ENCODE results near the gene RXRB.

The RXRB gene

DNA sequence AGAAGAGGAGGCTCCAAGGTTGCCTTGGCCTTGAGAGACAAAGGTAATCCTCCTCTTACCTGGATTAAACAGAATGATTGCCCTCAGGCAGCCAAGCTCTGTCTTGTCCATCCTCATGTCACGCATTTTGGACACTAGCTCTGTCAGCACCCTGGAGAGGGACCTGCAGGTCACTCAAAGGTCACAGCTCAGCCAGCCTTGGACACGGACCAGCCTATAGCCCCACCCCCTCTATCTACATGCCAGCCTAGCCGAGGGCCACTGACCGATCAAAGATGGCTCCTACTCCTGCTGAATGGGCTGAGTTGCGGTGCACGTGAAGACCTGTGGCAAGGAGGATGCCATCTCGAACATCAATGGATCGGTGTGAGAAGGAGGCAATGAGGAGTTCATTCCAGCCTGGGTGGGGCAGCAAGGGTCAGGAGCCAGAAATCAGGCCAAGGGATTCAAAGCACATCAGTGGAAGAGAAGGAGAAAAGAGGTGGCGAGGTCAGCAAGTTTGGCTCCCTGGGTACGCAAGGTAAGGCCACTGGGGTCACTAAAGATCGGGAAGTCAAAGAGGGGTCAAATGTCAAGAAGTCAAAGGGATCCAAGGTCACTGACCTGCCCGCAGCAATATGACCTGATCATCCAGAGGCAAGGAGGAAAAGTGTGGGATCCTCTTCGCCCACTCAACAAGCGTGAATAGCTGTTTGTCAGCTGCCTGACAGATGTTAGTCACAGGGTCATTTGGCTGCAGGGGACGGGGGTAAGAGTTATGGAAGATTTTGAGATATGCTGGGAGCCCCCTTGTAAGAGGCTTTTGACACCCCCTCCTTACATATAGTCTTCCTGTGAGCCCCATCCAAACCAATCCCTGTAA, 4.9 kb downstream of the RXRB start:
- DNase-seq: no peak

DNA sequence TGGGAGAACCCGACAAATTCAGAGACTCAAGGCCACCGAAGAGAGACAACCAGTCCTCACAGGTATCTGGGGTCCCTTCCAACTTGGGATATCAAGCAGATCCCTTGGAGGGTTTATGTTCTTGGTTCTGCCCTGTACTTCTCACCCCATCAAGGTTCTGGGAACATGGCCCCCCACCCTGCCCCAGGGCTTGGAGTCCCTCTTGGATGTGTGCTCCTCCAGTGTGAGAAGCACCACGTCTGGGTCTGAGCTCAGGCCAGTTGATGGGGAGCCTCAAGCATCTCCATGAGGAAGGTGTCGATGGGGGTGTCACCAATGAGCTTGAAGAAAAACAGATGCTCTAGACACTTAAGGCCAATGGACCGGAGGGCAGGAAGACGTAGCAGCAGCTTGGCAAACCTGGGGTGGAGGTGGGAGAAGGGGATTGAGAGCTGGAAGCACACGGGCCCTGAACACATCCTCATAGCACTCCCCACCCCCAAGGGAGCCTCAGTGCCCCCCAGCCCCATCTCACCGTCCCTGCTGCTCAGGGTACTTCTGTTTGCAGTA, 6.0 kb downstream of the RXRB start:
- no peak for DNase-seq

DNA sequence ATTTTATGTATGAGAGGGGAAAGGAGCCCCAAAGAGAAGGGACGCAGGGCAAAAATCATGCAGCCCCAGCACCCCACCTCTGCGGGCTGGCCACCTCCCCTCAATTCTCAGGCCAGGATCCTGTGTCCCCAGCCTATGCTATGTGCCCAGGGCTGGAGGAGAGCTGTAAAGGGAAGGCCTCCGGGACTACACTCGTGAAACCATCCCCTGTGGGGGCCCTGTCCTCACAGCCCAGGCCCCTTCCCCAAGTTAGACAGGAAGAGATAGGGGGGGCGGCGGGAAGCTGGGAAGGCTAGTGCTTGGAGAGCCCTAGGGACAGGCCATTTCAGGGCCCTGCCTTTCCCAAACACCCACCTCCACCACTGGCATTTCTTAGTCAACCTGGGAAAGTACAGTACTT, 6.8 kb downstream of the RXRB start:
- DNase-seq: no peak

DNA sequence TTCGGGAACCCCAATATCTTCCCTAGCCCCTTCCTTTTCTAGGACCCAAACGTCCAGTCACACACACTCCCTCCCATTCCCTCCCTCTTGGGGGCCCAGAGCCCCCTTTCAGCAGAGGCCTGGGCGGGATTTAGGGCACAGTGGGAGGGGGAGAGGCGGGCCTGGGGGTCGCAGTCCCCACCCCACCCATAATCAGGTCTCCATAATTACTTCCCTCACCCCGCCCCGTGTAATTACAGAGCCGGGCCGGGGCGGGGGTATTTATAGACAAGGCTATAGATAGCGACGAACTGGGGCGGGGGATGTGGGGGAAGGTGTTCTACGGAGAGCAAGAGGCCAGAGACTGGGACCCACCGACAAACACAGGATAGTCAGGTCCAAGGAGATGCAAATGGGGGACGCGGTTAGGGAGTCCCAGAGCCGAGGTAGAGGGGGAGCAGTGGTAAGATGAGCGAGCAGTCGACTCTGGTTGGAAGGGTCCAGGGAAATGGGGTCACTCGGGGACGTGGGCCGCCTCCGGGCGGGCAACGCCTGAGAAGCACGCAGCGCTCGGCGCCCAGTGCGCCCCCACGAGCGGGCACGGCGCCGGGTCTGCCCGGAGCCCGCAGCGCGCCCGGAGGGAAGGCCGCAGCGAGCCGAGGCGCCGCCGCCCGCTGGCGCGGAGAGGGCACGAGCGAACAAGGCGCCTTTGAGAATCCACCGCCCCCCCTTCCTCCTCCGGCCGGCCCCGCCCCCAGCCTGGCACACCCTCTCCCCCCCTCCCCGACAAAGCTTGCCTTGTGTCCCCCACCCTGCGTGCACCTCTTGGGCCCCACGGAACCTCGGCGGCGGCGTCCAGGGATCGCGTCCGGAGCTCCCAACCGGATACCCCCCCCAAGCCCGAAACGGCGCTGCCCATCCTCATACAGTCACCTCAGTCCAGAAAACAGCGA, 7.5 kb downstream of the RXRB start:
- DNase-seq: no peak

DNA sequence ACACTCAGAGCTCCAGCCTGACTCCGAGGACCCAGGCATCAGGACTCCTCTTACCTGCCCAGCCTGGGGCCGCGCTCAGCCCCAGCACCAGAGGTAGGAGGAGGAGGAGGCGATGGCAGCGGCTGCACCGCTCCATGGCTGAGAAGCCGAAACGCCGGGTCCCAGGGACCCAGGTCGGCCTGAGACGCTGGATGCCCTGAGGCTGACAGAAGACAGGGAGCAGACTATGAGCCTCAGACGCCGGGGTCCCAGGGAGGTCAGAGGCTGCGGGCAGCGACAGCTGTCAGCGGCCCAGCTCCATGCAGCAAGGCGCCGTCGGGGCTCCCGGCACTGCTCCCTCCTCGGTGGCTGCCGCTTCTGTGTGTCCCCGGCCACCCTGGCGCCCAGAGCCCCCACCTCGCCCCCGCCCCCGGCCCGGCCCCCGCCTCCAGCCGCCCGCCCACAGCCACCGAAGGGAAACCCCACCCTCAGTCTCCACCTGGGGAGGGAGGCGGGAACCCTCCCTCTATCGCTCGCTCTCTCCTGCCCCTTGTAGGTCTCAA, 8.3 kb downstream of the RXRB start, which contains the start of gene COL11A2:
Gene COL11A2, minus strand, starts transcription at position 363 of the 542 bp plus-strand sequence. Its CDS starts 227 bp downstream, at position 136.
- no peak for DNase-seq

DNA sequence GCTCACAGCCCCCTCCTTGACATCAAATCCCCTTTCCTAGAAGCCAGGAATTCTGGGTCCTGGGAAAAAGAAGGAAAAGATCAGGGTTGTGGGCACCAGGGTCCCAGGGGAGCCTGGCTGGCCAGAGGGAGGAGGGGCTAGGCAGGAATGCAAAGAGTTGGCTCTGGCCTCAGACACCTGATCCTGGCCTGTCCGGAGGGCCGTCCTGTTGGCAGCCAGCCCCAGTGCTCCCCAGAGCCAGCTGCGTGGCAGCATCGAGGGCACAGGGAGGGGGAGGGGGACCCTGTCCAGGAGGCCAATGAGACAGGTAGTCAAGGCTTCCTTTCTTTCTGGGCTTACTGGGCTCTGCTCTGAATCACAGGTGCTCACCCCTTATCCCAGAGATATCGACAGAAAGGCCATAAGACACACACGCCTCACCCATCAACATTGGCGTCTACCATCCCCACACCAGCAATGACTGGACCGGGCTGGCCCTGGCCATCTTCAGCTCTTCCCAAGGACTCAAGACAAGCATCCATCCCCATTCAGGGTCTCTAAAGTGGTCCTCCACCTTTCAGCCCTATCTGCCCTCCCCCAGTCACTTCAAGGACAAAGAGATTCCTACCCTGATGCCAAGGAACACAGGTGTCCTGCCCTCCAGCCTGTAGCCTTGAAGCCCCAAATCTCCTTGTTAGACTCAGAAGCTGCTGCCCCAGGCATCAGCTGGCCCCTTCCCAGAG, 8.9 kb downstream of the RXRB start:
- DNase-seq: no peak

DNA sequence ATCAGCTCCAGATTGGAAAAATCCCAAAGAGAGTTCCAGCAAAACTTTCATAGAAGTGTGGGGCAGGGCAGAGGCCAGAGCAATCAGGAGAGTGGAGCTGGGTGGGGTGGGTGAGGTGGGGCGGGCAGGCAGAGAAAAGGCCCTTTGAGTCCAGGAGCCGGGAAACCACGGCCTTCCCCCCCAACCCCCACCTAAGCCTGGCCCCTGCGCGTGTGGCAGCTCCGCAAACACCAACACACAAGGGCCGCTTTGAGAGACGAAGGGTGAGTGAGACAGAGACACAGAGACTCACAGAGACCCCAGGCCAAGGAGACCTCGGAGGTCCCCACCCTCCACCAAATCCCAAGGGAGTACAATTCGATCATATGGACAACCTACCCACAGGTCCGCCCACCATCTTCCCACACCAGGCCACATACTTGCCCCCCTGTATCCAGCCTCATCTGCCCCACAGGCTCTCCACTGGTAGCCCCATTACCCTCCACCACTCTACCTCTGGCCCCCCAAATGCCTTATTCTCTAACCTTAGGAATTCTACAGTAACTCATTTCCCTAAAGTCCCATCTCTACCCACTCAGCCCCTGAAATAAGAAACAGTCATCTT, 9.9 kb downstream of the RXRB start:
- DNase-seq: no peak

DNA sequence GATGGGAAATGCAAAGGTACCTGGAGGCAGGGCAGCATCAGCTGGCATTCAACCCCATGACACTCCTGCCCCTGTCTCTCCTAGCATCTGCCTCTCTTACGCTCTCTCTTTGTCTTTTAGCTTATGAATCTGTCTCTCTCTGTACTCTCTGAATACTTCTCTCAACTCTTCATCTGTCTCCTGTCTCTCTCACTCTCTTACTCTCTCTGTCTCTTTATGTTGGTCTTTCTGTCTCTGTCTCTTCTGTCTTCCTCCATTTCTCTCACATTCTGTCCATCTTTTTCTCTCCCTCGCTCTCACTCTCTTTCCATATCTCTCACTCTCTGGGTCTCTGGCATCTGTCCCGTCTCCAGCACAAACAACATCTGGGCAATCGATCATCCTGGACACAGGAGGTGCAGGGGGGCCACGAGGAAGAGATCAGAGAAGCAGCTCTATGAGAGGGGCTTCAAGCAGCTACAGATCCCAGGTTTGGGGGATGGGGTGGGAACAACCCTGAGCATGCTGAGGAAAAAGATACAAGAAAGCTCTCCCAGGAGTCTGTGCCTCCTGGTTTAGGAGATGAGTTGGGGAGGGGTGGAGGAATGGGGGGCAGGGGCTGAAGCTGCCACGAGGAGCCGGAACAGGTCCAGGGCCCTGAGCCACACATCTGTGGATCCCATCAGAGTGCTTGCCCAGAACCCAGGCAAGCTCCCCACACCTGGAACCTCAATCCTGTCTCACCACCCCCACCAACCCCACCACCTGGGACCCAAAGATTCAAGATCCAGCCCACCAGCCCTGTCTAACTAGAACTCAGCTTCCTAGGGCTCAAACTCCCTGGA, 10.6 kb downstream of the RXRB start:
- no peak for DNase-seq

DNA sequence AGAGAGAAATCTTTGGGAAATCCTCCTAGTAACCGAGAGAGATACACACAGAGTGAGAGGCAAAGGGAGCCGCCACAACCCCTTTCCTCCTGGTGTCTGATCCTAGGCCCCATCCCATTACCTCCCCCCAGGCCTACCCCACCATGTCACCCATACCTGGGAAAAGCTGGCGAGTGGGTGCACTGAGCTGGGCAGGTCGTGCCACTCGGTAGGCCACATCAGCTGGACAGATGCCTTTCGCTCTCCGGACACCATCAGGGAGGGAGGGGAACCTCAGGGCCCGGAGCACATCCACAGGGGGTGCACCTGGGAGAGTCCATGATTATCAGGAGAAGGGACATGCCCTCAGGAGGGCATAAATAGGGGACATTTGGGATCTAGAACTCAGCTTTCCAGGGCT, 11.3 kb downstream of the RXRB start:
- DNase-seq: no peak

DNA sequence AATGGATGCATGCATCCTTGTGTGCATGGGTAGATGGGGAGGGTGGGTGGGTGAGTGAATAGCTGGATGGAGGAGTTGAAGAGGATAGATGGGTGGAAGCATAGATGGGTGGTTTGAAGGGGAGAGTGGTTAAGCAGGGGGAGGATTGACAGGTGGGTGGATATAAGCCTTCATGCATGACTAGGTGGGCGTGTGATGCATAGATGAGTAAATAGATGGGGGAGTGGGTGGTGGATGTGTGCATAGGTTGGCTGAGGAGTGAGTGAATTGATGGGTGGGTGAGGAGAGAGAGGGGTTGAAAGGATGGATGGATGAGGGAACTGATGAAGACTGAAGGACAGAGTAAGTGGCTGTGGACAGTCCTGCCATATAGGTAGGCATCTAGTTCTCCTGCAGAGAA, 12.7 kb downstream of the RXRB start:
- DNase-seq: no peak

DNA sequence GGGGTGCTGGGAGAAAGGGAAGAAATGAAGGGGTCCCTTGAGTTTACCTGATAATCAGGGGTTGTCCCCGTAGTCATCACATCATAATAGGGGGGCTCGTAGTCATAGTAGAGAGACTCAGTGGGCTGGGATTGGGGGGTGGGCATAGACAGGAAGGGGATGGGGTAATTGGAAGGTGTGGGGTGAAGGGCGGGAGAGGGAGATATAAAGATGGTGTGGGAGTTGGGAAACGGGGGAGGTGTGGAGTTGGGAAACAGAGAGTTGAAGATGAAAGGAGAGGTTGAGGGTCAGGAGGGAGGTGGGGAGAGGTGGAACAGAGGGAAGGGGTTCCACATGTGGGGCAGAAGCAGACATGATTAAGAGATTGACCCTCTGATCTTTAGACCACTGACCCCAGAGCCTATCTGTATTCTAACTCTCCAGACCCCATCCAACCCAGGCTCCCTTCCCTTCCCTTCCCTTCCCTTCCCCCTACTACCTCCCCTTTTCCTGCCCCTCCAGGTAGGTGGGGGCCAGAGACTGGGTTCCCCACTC, 14.7 kb downstream of the RXRB start:
- no peak for DNase-seq

DNA sequence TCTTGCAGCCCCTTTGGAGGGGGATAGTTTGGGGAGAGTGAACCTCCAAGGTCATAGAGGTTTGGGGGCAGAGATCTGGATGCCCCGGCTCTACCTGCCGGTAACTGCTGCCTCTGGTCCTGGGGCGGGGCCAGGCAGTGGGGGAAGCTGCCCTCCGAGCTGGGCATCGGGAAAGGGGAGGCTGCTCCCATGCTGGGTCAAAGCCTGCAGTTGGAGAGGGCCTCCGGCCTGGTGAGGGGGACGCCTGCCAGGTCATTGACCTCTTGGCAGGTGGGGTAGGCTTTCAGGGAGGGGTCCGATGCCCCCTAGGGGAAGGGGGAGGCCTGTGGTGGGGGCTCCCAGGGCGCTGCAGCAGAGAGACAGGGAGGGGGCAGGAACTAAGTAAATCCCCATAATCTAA, 15.3 kb downstream of the RXRB start:
- no peak for DNase-seq

DNA sequence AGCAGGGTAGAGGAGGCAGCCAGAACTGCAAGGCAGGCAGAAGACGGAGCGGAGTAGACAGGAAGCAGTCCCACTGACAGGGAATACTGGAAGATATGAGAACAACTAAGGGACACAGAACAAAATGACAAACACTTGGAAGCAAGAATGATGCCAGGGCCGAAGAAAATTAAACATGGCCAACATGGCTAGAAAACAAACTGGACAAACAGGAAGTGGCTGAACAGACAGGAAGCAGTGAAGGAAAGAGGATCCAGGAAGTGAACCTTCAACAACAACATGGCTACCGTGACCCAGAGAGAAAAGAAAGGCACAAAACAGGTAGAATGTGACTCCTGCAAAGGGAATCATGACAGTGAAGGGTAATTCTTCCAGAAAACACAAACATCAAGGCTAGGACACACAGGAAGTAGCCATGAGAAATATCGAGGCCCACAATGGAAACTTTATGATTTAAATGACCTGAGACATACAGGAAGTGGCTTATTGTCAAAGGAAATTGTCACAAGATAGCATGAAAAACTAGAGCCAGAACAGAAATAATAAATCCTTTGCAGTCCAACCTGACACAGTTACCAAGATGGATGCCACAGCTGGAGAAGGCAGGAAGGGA, 17.3 kb downstream of the RXRB start:
- DNase-seq: no peak

DNA sequence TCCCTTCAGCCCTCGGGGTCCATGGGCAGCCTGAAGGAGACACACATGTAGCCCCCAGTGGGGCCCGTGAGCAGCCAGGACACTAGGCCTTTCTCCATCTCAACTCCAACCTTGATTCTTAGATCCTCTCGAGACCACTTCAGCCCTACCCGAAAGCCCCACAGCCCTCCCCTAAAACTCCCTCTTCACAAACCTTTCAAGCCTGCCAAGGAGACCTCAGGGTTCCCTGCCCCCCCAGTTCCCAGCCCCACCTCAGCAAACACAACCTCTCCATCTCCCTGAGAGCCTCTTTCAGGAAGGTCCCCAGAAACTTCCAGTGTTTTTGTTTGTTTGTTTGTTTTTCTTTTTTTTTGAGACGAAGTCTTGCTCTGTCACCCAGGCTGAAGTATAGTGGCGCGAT, 19.3 kb downstream of the RXRB start:
- no peak for DNase-seq

DNA sequence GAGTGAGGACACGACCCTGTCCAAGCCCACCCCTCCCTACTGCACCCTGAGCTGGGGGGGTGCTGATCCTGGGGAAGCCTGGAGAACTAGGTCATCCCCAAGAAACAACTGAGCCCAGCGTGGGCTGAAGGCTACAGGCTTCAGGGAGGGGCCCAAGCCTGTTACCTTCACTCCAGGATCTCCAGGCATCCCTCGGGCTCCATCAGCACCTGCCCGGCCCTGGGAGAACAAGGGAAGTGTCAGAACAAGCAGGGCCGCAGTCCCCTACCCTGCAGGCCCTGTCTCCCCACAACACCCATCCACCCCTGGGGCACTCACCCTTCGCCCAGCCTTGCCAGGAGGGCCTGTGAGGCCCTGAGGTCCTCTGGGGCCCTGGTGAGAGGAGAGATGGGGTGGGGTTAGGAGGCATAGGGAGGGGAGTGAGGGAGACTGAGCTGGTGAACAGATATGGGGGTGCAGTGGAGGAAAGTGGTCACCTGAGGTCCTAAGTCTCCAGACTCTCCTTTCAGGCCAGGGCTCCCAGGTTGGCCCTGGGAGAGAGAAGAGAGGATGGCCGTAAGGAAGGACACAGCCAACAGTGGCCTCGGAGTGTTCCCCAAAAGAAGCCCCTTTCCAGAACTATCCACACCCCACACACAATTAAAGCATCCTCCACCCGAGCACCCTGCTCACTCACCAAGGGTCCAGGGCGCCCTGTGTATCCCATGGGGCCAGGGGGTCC, 21.6 kb downstream of the RXRB start:
- DNase-seq: no peak

DNA sequence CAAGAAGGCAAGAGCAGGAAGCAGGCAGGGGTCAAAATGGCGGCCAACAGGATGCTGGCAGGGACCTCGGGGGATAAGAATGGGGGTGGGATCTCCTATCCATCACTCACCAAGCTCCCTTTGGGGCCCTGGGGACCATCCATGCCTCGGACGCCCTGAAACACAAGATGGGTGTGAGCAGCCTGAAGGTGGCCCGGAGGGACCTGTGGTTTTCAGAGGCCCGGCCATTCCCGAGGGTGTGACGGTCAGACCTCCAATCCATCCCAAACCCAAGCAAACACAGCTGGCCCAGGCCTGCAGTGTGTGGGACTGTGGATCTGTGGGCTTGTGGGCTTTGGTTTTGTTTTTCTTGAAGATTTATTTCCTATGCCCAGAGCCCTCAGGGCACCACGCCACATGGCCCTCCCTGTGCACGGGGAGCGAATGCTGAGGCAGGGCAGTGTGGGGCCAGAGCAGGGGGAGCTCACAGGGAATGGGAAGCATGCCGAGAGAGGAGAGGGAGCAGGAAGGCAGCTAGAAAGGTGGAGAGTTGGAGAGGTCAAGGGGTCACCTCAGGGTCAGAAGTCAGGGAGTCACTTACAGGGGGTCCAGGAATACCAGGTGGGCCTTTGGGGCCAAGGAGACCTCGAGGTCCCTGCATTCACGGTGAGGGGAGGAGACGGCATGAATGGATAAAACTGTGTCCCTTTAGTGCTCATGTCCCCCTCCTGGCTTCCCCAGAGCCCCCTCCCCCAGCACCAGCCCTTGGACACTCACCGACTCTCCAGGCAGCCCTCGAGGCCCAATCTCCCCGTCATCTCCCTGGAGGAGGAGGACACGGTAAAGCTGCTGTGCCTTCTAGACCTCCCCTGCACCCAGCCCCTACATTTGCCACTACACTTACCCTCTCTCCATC, 22.7 kb downstream of the RXRB start:
- no peak for DNase-seq

DNA sequence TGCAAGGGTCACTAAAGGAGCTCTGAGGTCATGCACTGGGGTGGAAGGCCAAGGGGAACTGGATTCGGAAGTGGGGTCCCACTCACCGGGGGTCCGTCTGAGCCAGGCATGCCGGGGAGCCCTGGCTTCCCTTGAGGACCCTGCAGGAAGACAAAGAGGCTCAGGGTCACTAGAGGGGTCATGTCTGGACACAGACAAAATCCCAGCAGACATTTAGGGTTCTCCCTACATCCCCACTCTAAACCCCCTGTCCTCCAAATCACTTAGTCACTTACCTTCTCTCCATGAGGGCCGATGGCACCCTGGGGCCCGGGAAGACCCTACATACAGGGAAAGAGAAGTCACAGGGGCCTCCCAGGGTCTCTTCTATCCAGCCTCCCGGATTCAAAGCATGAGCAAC, 23.6 kb downstream of the RXRB start:
- no peak for DNase-seq

DNA sequence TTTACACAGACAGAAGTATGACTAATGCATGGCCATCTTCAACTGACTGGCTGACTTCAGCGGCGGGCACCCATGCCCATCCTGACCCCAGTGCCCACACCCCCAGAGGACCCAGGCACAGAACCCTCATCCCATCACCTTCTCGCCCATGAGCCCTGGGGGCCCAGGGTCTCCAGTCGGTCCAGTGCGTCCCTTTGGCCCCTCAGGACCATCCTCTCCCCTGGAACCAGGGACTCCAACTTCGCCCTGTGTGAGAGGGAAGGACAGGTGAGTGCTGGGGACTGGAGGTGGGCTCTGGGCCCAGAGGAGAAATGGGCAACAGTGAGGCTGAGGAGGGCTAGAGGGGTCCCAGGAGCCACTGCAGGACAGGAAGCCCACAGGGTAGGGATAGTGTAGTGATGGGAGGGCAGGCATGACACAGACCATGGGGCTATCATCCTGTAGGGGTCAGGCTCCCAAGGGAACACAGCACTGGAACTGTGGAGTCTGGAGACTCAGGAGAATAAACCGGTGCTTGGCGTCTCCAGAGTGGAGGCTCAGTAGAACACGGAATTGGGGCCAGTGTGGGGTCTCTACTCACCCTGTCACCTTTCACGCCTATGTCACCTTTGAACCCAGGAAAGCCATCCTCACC, 24.9 kb downstream of the RXRB start:
- DNase-seq: no peak

Data from SHP77 treated with DMSO at 0.1 percent for 48 hours (cell line).